GM18502 (cell line): ENCODE measurements around the gene HOXC5.

ENCODE experiments used
- ATAC-seq: cut with Tn5 transposase; IDR thresholded peaks from one replicate; pipeline ENCODE4 v1.9.1; 2021; ENCODE audit warnings: mild to moderate bottlenecking; ENCODE audit not compliant: unreplicated experiment, poor library complexity

The HOXC5 gene

GRCh38 chr12:54032627-54033100, at the start of gene HOXC5:
Gene HOXC5 (plus strand): TSS chr12:54033050. CDS start chr12:54033123, 73 bp downstream.
- ATAC-seq: no peak

GRCh38 chr12:53983568-53983949, 49.3 kb upstream of the HOXC5 start:
- no peak for ATAC-seq

DNA sequence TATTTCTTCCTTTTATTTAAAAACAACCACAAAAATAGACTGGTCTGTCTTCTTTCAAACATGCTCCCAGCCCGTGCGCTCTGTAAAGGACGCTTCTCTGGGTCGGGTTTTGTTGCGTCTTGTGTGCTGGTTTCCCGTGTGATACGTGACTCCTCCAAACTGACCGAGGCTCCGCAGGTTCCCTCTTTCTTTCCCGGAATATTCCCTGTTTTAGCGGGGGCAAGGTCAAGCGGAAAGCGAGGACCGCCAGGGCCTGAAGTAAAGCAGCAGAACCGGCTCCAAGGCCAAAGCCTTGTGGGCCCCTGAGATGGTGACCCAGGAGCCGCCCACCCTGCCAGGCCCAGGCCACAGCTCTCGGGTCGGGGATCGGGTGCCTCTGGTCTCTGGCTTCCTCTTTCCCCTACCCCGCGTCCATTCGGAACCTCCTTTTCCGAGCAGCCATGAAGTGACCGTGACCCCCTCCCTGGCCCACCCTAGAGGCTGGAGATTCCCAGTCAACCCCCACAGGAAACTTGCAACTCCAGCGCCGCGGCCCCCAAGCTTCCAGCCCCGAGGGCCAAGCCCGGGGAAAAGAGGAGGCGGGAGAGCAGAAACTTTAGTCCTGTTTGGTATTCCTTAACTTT, 48.8 kb upstream of the HOXC5 start:
- no peak for ATAC-seq

DNA sequence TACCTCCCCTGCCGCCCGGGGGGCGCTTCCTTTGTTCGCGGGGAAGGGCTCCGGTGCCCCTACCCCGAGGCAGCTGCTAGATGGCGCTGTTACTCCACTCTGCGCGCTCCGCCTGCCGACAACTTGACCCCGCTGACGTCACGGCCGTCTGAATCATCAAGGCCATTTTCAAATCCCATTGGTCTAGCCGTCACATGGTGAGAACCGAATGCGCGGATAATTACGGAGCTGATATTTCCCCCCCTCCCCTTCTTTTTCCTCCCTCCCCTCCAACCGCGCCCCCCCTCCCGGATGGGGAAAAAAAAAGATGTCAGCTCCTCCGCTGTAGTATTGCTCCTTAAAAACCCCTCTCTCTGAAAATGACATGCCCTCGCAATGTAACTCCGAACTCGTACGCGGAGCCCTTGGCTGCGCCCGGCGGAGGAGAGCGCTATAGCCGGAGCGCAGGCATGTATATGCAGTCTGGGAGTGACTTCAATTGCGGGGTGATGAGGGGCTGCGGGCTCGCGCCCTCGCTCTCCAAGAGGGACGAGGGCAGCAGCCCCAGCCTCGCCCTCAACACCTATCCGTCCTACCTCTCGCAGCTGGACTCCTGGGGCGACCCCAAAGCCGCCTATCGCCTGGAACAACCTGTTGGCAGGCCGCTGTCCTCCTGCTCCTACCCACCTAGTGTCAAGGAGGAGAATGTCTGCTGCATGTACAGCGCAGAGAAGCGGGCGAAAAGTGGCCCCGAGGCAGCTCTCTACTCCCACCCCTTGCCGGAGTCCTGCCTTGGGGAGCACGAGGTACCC, 47.8 kb upstream of the HOXC5 start, which contains the start of gene HOXC10:
HOXC10 (plus strand) TSS at position 246 of the 791 bp plus-strand sequence; CDS start at position 360, 114 bp downstream.
- no peak for ATAC-seq

- ATAC-seq: no peak
Observed at GRCh38 chr12:53985692-53985993, 47.2 kb upstream of the HOXC5 start.

DNA sequence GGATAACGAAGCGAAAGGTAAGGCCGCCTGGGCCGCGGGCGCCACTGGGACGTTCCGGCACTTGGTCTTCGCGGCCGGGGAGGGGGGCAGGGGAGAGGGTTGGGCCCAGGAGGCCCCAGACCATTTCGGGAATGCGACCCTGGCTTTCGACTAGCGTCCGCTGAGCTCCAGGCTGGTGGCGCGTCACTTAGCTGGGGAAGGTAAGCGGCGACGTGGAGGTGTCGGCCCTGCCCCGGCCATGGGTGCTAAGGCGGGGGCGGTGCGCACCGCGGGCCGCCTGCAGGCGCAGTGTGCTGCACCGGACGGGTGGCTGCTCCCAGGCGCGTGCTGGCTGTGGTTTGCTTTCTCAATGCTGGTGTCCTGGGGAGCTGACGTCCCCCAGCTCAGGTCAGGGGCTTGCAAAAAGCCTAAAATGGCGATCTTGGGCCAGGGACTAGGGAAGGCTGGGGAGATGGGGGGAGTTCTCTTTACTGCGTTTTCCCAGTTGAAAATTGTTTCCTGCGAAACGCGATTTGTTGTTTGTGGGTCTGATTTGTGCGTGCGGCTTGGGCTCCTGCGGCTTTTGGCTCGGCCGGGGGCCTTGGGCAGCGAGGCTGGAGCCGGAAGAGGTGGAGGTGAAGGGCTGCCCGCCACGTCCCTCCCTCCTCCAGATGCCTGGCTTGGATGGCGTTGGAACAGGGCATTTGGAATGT, 46.7 kb upstream of the HOXC5 start:
- no peak for ATAC-seq

DNA sequence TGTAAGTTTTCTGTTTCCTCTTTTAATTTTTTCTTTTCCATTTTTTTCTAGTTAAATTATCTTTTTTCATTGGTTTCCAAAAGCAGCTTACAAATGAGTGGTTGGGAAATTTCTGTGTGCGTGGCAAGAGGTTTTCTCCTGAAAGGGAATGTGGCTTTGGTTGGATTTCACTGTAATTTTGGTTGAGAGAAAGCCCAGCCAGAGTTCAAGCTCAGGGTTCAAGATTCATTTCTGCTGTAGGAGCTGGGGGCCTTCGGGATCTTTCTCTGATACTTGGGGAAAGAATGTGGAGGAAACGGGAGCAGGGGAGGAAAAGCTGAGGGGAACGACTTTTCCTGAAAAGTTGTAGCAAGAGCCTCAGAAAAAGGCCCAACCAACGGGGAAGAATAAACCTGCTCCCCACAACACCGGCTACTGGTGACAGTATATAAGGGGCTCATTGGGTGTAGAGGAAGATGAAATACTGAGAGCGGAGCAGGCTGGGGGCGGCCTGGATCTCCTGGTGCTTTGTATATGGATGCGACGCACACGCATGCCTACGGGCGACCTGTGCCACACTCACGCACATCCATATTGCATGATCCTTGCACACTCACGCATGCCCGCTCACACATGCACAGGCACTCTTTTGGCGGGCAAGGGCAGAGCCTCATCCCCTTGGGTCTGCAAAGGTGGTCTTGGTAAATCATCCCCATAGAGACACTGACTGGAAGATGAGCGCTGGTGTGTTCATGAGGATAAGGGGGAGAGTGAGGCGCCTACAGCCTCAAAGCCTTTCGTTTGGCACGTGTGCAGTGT, 46.0 kb upstream of the HOXC5 start:
- ATAC-seq: no peak

GRCh38 chr12:53987787-53988230, 45.0 kb upstream of the HOXC5 start:
- no peak for ATAC-seq

DNA sequence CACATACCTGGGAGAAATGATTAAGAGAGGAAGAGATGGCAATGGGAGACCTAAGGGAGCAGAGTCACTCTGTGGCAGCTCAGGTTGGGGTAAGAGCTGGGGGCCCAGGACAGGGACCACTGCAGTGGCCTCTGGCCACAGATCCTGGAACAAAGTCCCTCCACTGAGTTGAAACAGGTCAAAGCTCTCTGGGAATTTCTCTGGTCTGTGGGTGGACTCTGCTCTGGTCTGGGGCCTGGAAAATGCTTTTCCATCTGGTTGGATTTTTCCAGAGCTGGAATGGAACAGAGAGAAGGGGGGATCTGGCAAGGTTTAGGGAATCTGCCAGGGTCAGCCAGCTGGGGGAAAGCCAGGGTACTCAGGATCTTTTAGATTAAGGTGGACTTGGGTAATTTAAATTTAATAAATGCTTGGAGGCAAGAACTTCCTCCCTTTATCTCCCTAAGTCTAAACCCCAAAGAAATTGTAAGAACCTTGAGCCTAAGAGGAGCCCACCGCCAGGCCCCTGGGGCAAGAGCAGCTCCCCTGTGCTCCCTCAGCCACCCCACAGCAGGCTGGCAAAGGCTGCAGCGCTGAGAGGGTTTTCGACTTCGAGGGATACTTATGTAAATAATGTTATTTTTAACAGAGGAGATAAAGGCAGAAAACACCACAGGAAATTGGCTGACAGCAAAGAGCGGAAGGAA, 44.2 kb upstream of the HOXC5 start:
- no peak for ATAC-seq

GRCh38 chr12:53989227-53990113, 43.4 kb upstream of the HOXC5 start:
- ATAC-seq: no peak

DNA sequence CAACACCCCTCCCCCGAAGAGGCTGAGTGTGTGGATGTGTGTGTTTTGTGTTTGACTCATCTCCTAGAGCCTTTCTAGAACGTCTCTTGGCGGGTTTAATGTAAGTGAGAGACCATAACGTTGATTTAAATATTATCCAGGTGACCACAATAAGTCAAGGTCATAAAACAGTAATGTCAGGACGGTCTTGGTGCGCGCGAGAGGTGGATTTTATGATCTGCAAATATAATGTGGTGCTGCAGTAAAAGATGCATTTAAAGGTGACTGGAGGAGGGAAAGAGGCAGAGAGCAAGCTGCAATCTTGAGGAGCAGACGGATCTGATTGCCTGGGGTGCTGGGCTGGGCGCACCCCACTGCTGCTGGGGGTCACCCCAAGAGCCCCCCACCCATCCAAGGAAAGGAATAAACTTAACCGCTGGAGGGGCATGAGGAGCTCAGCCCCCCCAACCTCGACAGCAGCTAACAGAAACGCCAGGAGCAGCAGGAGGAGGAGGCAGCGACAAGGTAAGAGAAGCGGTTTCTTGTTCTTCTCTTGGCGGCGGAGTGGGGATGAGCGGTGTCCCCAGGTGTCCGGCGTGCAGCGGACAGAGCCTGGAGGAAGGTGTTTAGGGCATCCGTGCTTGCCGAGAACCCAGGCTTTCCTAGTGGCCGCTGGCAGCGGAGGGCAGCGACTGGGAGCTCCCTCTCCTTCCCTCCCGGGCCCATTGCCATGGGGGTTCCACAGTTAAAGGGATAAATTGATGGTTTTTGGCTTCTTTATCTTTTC, 42.4 kb upstream of the HOXC5 start:
- no peak for ATAC-seq

DNA sequence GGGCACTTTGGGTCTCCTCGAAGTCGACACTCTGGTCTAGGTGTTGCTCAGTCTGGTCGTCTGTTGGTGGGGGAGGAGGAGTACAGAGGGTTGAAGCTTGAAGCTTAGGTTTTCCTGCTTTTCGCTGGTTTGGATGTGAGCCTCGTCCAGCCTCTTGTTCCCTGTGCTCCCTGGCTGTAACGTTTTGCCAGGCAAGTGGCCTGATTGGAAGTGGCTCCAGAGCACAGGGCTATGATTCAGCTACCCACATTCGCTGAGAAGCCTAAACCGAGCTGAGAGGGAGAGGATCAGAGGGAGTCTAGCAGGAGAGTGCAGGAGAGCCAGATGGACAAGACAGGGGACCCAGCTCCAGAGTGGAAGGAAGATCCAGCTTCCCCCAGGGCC, 41.8 kb upstream of the HOXC5 start:
- no peak for ATAC-seq

DNA sequence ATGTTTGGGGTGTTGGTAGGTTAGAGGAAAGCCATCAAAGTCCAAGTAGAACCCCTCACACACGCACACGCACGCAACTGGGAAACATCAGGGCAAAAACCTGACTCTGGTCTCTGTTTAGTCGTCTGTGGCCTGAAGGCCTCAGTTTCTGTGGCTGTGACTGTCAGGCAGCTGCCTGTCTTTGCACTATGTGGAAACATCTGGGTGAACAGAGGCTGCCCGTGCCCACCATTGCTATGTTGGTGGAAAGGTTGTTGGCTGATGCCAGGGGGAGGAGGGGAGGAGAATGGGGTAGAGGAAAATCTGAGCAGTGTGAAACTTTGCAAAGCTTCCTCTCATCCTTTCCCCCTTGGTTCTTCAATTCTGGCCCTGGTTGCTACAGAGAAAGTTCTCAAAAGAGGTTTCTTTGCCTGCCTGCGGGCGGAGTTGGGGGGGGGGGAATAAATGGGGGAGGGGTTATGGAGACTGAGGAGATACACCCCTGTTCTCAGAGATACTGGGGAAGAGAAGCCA, 40.4 kb upstream of the HOXC5 start:
- ATAC-seq: no peak

- ATAC-seq: no peak
Observed at GRCh38 chr12:53993162-53994008, 39.5 kb upstream of the HOXC5 start.

- ATAC-seq: no peak
Observed at GRCh38 chr12:53994009-53994263, 38.9 kb upstream of the HOXC5 start.

GRCh38 chr12:53994264-53995001, 38.4 kb upstream of the HOXC5 start:
- no peak for ATAC-seq

DNA sequence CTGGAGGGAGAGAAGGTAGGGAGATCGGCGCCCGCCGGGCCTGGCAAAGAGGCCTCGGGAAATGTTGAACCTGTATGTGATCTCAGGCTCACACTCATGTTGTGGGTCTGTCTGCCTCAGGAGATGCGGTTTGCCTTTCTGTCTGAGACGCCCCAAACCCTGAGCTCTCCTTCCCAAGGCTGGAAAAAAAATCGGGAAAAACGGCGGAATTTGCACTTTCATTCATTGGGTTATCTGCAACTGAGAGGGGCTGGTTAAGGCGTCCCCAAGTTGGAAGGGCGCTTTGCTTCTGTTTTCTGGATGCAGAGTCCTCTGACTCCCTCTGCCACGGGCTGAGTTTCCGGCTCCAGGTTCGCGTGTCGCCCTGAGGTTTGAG, 37.9 kb upstream of the HOXC5 start:
- no peak for ATAC-seq
